ENCODE measurements around the gene FOXP1. TPM values are rescaled to one million over a fixed set of nuclear protein-coding genes. Genes with fewer than 3 reads are reported as not detected.

The FOXP1 gene
- total RNA-seq, 1 experiment from 2014 or later, result 75.3 TPM

DNA sequence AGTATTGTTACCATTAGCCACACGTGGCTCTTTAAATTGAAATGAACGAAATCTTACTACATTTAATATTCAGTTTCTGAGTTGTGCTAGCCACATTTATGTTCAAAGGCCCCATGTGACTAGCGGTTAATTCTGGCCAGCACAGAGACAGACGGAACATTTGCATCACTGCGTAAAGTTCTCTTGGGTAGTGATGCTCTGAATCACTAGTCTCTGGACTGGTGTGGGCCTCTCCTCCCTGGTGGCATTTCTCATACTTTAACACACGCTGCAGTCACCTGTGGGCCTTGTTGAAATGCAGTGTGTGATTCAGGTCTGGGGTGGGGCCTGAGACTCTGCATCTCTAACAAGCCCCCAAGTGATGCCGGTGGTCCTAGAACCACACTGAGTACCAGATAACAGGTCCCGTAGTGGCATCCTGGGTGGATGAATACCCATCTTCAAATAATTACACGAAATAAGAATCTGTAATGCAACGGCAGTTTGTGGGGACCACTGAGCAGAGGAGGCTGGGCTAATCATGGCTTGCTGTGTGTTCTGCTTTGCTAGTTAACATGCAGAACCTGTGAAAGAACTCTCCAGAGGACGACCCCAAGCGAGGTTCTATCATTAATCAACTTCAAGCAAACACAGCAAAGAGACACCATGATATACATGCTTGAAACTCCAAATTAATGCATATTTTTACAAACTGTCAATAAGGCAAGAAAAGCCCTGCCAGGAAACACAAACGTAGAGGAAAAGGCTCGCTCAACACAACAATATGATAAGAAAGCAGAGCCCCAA is 623.8 kb downstream of the FOXP1 start:
- H2AK5ac ChIP-seq (ENCODE audit: insufficient read length, low read length), result no peak overlapping the region
- no CpG with 5 or more reads among the region's 14 CpGs for WGBS (ENCODE audit: extremely low coverage, insufficient read length, low lambda C conversion rate)
- H4K5ac ChIP-seq (ENCODE audit: insufficient read length, low read depth, low read length), result no peak overlapping the region
- H3K36me3 Mint-ChIP-seq (ENCODE audit: insufficient read depth in 1 of 3, low read depth in 3 of 3), result peaks cover 6 to 52% (median 32%) of the 10 kb centered on the region in 3 experiments; a peak in 6 of 7 replicates
- no peaks in the 10 kb centered on the region for H3K27me3 ChIP-seq (ENCODE audit: insufficient read depth, low read length)
- no peak for DNase-seq
- H3K4me2 ChIP-seq (ENCODE audit: insufficient read depth, insufficient read length, low read length), result no peak overlapping the region
- H2BK12ac ChIP-seq (ENCODE audit: insufficient read length, low read depth, low read length), result no peak overlapping the region
- no peak overlapping the region for H3K9ac ChIP-seq (ENCODE audit: extremely low read depth, insufficient read length, low read length)
- H3T11ph ChIP-seq (ENCODE audit: low read length), result no peak overlapping the region
- H3K79me1 ChIP-seq (ENCODE audit: insufficient read depth, low read depth, low read length, poor library complexity, severe bottlenecking), result no peaks in the 10 kb centered on the region
- H3K4me1 Mint-ChIP-seq, result peaks cover 21 to 36% of the 10 kb centered on the region in 2 experiments
- no peak overlapping the region for H2BK120ac ChIP-seq (ENCODE audit: low read depth, low read length, poor library complexity, severe bottlenecking)
- H3K9me3 Mint-ChIP-seq, result no peaks in the 10 kb centered on the region
- H3K4me1 ChIP-seq (ENCODE audit: insufficient read depth, low read length), result no peaks in the 10 kb centered on the region; the same call in 1 of the 2 replicates
- H3K4me3 Mint-ChIP-seq, result no peak overlapping the region
- no peak overlapping the region for H2BK20ac ChIP-seq (ENCODE audit: low read depth, low read length, poor library complexity, severe bottlenecking)
- no peak overlapping the region for H4K91ac ChIP-seq (ENCODE audit: insufficient read length, low read depth, low read length)
- H3K79me2 ChIP-seq (ENCODE audit: insufficient read depth, low read length), result no peaks in the 10 kb centered on the region
- no peak overlapping the region for H2AFZ ChIP-seq (ENCODE audit: low read length)
- no peak overlapping the region for H3K14ac ChIP-seq (ENCODE audit: insufficient read depth, low read length)
- H3K27me3 Mint-ChIP-seq (ENCODE audit: low read depth), result no peaks in the 10 kb centered on the region
- no peak overlapping the region for H3K23ac ChIP-seq (ENCODE audit: insufficient read length, low read depth, low read length)
- H3K18ac ChIP-seq (ENCODE audit: insufficient read length, low read depth, low read length), result no peak overlapping the region
- TF ChIP-seq CTCF (conservative IDR thresholded peaks at IDR 0.05), result no peak
- H4K8ac ChIP-seq (replicated peaks; ENCODE audit: insufficient read length, low read depth, low read length), result no peak overlapping the region
- H3K4ac ChIP-seq (ENCODE audit: low read depth, low read length), result no peak overlapping the region
- H3K27ac Mint-ChIP-seq, result no peak overlapping the region
- H3K9me3 ChIP-seq (ENCODE audit: control insufficient read depth, low read depth, low read length), result no peaks in the 10 kb centered on the region
- H3K23me2 ChIP-seq (ENCODE audit: insufficient read length, low read depth, low read length, poor library complexity, severe bottlenecking), result no peaks in the 10 kb centered on the region
- no peak overlapping the region for H2BK5ac ChIP-seq (ENCODE audit: insufficient read length, low read length)
- no peak overlapping the region for H3K27ac ChIP-seq (ENCODE audit: insufficient read length, low read depth, low read length)
- no peak overlapping the region for H2BK15ac ChIP-seq (ENCODE audit: low read depth, low read length)
- H4K20me1 ChIP-seq (ENCODE audit: control insufficient read depth, insufficient read depth, insufficient read length), result no peaks in the 10 kb centered on the region
- H3K56ac ChIP-seq (ENCODE audit: insufficient read length, low read depth, low read length), result no peak overlapping the region

Measured in H9 (cell line).